EH (cell line): Measurements from ENCODE around the gene NCCRP1.

Experiments used
- DNase-seq: peaks from one replicate; pipeline ENCODE4 v3.0.0-alpha.2; 2015; ENCODE audit warnings: low read depth

NCCRP1 gene

GRCh38 chr19:39246951-39247669, 50.3 kb downstream of the NCCRP1 start:
- peak; percentile 28 for DNase-seq

- no peak for DNase-seq
These were observed 51.2 kb downstream of the NCCRP1 start for GRCh38 chr19:39247701-39248664.

GRCh38 chr19:39248806-39249205, 52.0 kb downstream of the NCCRP1 start, which contains the start of gene IFNL4:
IFNL4 (minus strand) TSS chr19:39248856.
- DNase-seq = no peak

- no peak for DNase-seq
These were observed 54.3 kb downstream of the NCCRP1 start for GRCh38 chr19:39251081-39251480.
